Activated CD4-positive, alpha-beta T cell treated with anti-CD3 and anti-CD28 coated beads, Interleukin-2, amount 50 U/mL, for 16 hours (primary cell): ENCODE data around the gene TBC1D19.

Source experiments
- DNase-seq: peaks from one replicate; pipeline ENCODE4 v3.0.0-alpha.2; 2020

TBC1D19 gene

GRCh38 chr4:26737385-26737784 lies 153.5 kb downstream of the TBC1D19 start:
- DNase-seq, result no peak

GRCh38 chr4:26741491-26741871 lies 157.6 kb downstream of the TBC1D19 start:
- DNase-seq, result no peak

- DNase-seq, result peak; percentile 90
Observed at GRCh38 chr4:26746802-26747213, 162.9 kb downstream of the TBC1D19 start.

- no peak for DNase-seq
Observed at GRCh38 chr4:26748811-26749210, 164.9 kb downstream of the TBC1D19 start.

GRCh38 chr4:26749867-26750266 lies 166.0 kb downstream of the TBC1D19 start:
- DNase-seq, result no peak

GRCh38 chr4:26751004-26751403 lies 167.1 kb downstream of the TBC1D19 start:
- no peak for DNase-seq

GRCh38 chr4:26751838-26752237 lies 168.0 kb downstream of the TBC1D19 start:
- DNase-seq, result peak; percentile 78

GRCh38 chr4:26753187-26753586 lies 169.3 kb downstream of the TBC1D19 start:
- no peak for DNase-seq

GRCh38 chr4:26753617-26754016 lies 169.7 kb downstream of the TBC1D19 start:
- DNase-seq, result no peak

- DNase-seq, result no peak
Observed at GRCh38 chr4:26757751-26758150, 173.9 kb downstream of the TBC1D19 start.

- DNase-seq, result no peak
Observed at GRCh38 chr4:26758899-26759298, 175.0 kb downstream of the TBC1D19 start.

- no peak for DNase-seq
Observed at GRCh38 chr4:26762650-26763049, 178.8 kb downstream of the TBC1D19 start.

GRCh38 chr4:26763063-26763462 lies 179.2 kb downstream of the TBC1D19 start:
- DNase-seq, result no peak

GRCh38 chr4:26763648-26764047 lies 179.8 kb downstream of the TBC1D19 start:
- no peak for DNase-seq

- DNase-seq, result no peak
Observed at GRCh38 chr4:26764231-26764630, 180.3 kb downstream of the TBC1D19 start.

GRCh38 chr4:26765515-26765914 lies 181.6 kb downstream of the TBC1D19 start:
- no peak for DNase-seq

- no peak for DNase-seq
Observed at GRCh38 chr4:26766141-26766540, 182.3 kb downstream of the TBC1D19 start.

GRCh38 chr4:26772096-26772873 lies 188.4 kb downstream of the TBC1D19 start:
- DNase-seq, result no peak

- no peak for DNase-seq
Observed at GRCh38 chr4:26779224-26779623, 195.3 kb downstream of the TBC1D19 start.

GRCh38 chr4:26779674-26780073 lies 195.8 kb downstream of the TBC1D19 start:
- DNase-seq, result no peak

GRCh38 chr4:26780539-26780938 lies 196.7 kb downstream of the TBC1D19 start:
- peak; percentile 19 for DNase-seq

GRCh38 chr4:26782168-26782829 lies 198.4 kb downstream of the TBC1D19 start:
- DNase-seq, result no peak

GRCh38 chr4:26782830-26783202 lies 198.9 kb downstream of the TBC1D19 start:
- no peak for DNase-seq

- DNase-seq, result no peak
Observed at GRCh38 chr4:26784207-26784865, 200.5 kb downstream of the TBC1D19 start.
